ENCODE data around the gene DYSF.

DNA sequence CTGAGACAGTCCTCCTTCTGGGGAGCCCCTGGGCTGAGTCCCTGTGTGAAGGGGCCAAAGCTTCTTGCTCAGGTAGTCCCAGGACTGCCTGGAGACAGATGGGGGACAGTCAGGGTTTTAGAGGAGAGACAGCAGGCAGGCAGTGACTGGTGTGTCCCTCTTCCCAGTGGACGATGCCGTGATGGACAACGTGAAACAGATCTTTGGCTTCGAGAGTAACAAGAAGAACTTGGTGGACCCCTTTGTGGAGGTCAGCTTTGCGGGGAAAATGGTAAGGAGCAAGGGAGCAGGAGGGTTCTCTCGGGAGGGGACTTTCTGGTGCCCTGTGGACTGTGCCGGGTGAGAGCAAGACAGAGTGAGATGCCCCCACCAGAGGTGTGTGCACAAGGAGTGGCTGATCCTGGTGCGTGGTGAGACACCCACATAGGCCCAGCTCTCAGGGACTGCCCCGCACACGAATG lies 74.8 kb downstream of the DYSF start:
- TF ChIP-seq POLR2AphosphoS5 (IDR thresholded peaks at IDR 0.05): no peak
- TF ChIP-seq, protein P1, sequence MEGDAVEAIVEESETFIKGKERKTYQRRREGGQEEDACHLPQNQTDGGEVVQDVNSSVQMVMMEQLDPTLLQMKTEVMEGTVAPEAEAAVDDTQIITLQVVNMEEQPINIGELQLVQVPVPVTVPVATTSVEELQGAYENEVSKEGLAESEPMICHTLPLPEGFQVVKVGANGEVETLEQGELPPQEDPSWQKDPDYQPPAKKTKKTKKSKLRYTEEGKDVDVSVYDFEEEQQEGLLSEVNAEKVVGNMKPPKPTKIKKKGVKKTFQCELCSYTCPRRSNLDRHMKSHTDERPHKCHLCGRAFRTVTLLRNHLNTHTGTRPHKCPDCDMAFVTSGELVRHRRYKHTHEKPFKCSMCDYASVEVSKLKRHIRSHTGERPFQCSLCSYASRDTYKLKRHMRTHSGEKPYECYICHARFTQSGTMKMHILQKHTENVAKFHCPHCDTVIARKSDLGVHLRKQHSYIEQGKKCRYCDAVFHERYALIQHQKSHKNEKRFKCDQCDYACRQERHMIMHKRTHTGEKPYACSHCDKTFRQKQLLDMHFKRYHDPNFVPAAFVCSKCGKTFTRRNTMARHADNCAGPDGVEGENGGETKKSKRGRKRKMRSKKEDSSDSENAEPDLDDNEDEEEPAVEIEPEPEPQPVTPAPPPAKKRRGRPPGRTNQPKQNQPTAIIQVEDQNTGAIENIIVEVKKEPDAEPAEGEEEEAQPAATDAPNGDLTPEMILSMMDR (IDR thresholded peaks at IDR 0.05): no peak
- TF ChIP-seq POLR2A (IDR thresholded peaks at IDR 0.05): no peak
